Testis (tissue), 3 donors: ENCODE results near the gene TMEM121. TPM values are rescaled to one million over a fixed set of nuclear protein-coding genes. Genes with fewer than 3 reads are reported as not detected.
A peak's percentile ranks its signal among the peaks of the same experiment; 100 is the strongest.

Experiments
- DNase-seq: peaks from one replicate; pipeline ENCODE4 v3.0.0-alpha.2; 2019
- H3K27ac ChIP-seq, 2 donors: fragments of 200-600 bp; sonication (generic); one replicate each; pipeline ENCODE4 v1.5.1; 2019
- H3K27me3 ChIP-seq: fragments of 200-600 bp; sonication (generic); one replicate; pipeline ENCODE4 v1.5.1; 2019
- H3K36me3 ChIP-seq: fragments of 200-600 bp; sonication (generic); one replicate; pipeline ENCODE4 v1.5.1; 2017; ENCODE audit warnings: low read depth; ENCODE audit errors: missing control alignments
- H3K4me1 ChIP-seq: fragments of 200-600 bp; sonication (generic); one replicate; pipeline ENCODE4 v1.5.1; 2019
- H3K4me3 ChIP-seq, 2 donors: fragments of 200-600 bp; sonication (generic); one replicate each; pipeline ENCODE4 v1.5.1; 2017 to 2019
- H3K9me3 ChIP-seq: fragments of 200-600 bp; sonication (generic); one replicate; pipeline ENCODE4 v1.5.1; 2017
- CTCF ChIP-seq, 3 experiments: fragments of 450-650 bp in 2 of 3; fragments of 200-600 bp in 1 of 3; sonication (generic) in 1 of 3; IDR thresholded peaks; one replicate each; pipeline ENCODE4 v1.5.1; 2016 to 2019; ENCODE audit warnings: antibody characterized with exemption in 3 of 3, mild to moderate bottlenecking in 2 of 3, moderate library complexity in 1 of 3
- POLR2A ChIP-seq: fragments of 450-650 bp; IDR thresholded peaks from one replicate; pipeline ENCODE4 v1.6.1; 2017; ENCODE audit warnings: antibody characterized with exemption, mild to moderate bottlenecking, moderate library complexity
- WGBS, 2 donors: methylation state at CpG; one replicate each; pipeline ENCODE4 v1.1.5; 2018; 5-methylcytosine and 5-hydroxymethylcytosine counted together
- intact Hi-C: fragments of 100-400 bp; cut with DNase I; formaldehyde crosslinking; loops from one replicate; pipeline ENCODE4 v1.15.1; 2023; ENCODE audit warnings: low total_unique reads
- polyA plus RNA-seq: library from polyadenylated mRNA; stranded (reverse); fragments of 350-450 nt; fragmentation: Illumina TruSeq; extraction: RNeasy Lipid Tissue Mini Kit (QIAGEN cat#74804); gene quantifications from one replicate; pipeline ENCODE4 v1.2.3, GENCODE V29; 2014; ENCODE audit warnings: low read depth, low replicate concordance; ENCODE audit not compliant: insufficient read depth
- total RNA-seq, 2 donors: library from RNA; depleted of rRNA; stranded (reverse); fragments of >200 nt; gene quantifications; one replicate each; pipeline ENCODE4 v1.2.3, GENCODE V29; 2016

The TMEM121 gene
- total and polyA plus RNA-seq, 3 donors from 2014 or later: 1.4 to 4.8 (median 3.7) TPM

GRCh38 chr14:105526776-105527380 lies 495 bp downstream of the TMEM121 start:
- no peaks in the 10 kb centered on the region for H3K9me3 ChIP-seq
- H3K36me3 ChIP-seq: no peaks in the 10 kb centered on the region
- intact Hi-C loops: loop anchor here (5.0 kb wide), 1 partner anchor 325 kb away; no protein-coding TSS in a partner anchor
- WGBS, 2 donors: 3% methylated on average over 33 of the region's 48 CpGs; no CpG with 5 or more reads in 1 of the 2 donors
- H3K27me3 ChIP-seq: no peaks in the 10 kb centered on the region
- TF ChIP-seq CTCF (IDR thresholded peaks at IDR 0.05) (no peak), POLR2A (no peak)
- no peak overlapping the region for H3K27ac ChIP-seq
- DNase-seq: no peak
- H3K4me3 ChIP-seq: peak overlapping the region; percentile 49 to 71
- peaks cover 22% of the 10 kb centered on the region for H3K4me1 ChIP-seq

- 8 to 14% methylated on average over 10 to 23 of the region's 23 CpGs for WGBS, 2 donors
- no peak overlapping the region for H3K27ac ChIP-seq
- no peak for DNase-seq
- H3K27me3 ChIP-seq: no peaks in the 10 kb centered on the region
- H3K4me1 ChIP-seq: peaks cover 22% of the 10 kb centered on the region
- H3K4me3 ChIP-seq: peak overlapping the region; percentile 49 to 71
- no peaks in the 10 kb centered on the region for H3K9me3 ChIP-seq
- no peaks in the 10 kb centered on the region for H3K36me3 ChIP-seq
- intact Hi-C loops: loop anchor here (5.0 kb wide), 1 partner anchor 325 kb away; no protein-coding TSS in a partner anchor
- no peak for TF ChIP-seq CTCF (IDR thresholded peaks at IDR 0.05)
- no peak for TF ChIP-seq POLR2A
Measured at GRCh38 chr14:105527381-105527825, 1.0 kb downstream of the TMEM121 start.

GRCh38 chr14:105527826-105528585 lies 1.6 kb downstream of the TMEM121 start:
- peak; percentile 69 to 82 (median 80) for TF ChIP-seq CTCF (IDR thresholded peaks at IDR 0.05)
- TF ChIP-seq POLR2A: no peak
- Histone ChIP-seq H3K9me3 (no peaks in the 10 kb centered on the region), H3K27me3 (no peaks in the 10 kb centered on the region), H3K27ac (peak overlapping the region in 1 of 2 donors; percentile 2), H3K4me3 (peak overlapping the region; percentile 56 to 71), H3K36me3 (no peaks in the 10 kb centered on the region), H3K4me1 (peaks cover 22% of the 10 kb centered on the region)
- DNase-seq: peak; percentile 75
- 4% methylated on average over 11 to 45 of the region's 67 CpGs for WGBS, 2 donors
- intact Hi-C loops: loop anchor here (5.0 kb wide), 1 partner anchor 326 kb away; no protein-coding TSS in a partner anchor

- Histone ChIP-seq H3K27me3 (no peaks in the 10 kb centered on the region), H3K4me1 (peaks cover 22% of the 10 kb centered on the region), H3K27ac (no peak overlapping the region), H3K36me3 (no peaks in the 10 kb centered on the region), H3K9me3 (no peaks in the 10 kb centered on the region), H3K4me3 (peak overlapping the region; percentile 56 to 71)
- peak in 1 of 3 experiments; percentile 2 for TF ChIP-seq CTCF (IDR thresholded peaks at IDR 0.05)
- no peak for TF ChIP-seq POLR2A
- WGBS, 2 donors: 29 to 34% methylated on average over 13 to 63 of the region's 89 CpGs
- intact Hi-C loops: loop anchor here (5.0 kb wide), 1 partner anchor 326 kb away; no protein-coding TSS in a partner anchor
- no peak for DNase-seq
Measured at GRCh38 chr14:105528586-105529318, 2.4 kb downstream of the TMEM121 start.
